HEK293 (cell line): ENCODE results near the gene ZBTB20.
A peak's percentile ranks its signal among the peaks of the same experiment; 100 is the strongest.

Experiments
- CTCF ChIA-PET: fragments of 350-600 bp; formaldehyde crosslinking; extraction: SDS; loops from one replicate; lab custom pipeline; 2021; ENCODE audit warnings: antibody characterized with exemption; lab: Yijun Ruan, JAX
- POLR2A ChIA-PET: fragments of 300-600 bp; formaldehyde crosslinking; extraction: SDS; loops from one replicate; lab custom pipeline; 2020; ENCODE audit warnings: antibody characterized with exemption, inconsistent platforms; lab: Yijun Ruan, JAX
- H3K27ac ChIP-seq: fragments of 200-500 bp; sonication (Bioruptor generic); 2 replicates; pipeline ENCODE4 v1.5.1; 2014; ENCODE audit warnings: low read depth, low read length, control low read depth, inconsistent platforms; ENCODE audit errors: extremely low read depth
- H3K36me3 ChIP-seq, 2 experiments: fragments of 200-500 bp in 1 of 2; sonication (Bioruptor generic) in 1 of 2; 1 replicate in 1 of 2; 2 replicates in 1 of 2; pipeline ENCODE4 v1.5.1; 2014 to 2017; ENCODE audit warnings: inconsistent platforms in 2 of 2, low read length in 2 of 2; ENCODE audit not compliant: control insufficient read depth in 2 of 2, insufficient read depth in 1 of 2
- H3K4me1 ChIP-seq: fragments of 200-500 bp; sonication (Bioruptor generic); 2 replicates; pipeline ENCODE4 v1.5.1; 2014; ENCODE audit warnings: mild to moderate bottlenecking, low read length, inconsistent platforms; ENCODE audit not compliant: control insufficient read depth, insufficient read depth
- H3K4me3 ChIP-seq: 2 replicates; pipeline ENCODE4 v1.5.1; 2011; ENCODE audit warnings: low read depth, mild to moderate bottlenecking, control low read depth, low read length, moderate library complexity
- H3K9me3 ChIP-seq: fragments of 200-500 bp; sonication (Bioruptor generic); 2 replicates; pipeline ENCODE4 v1.5.1; 2014; ENCODE audit warnings: low read depth, low read length, inconsistent platforms; ENCODE audit not compliant: control insufficient read depth, insufficient read depth
- EGR2 ChIP-seq: fragments of 450-650 bp; formaldehyde crosslinking; IDR thresholded peaks from 2 replicates; pipeline ENCODE4 v1.5.1; 2016; ENCODE audit warnings: low read depth, missing biosample characterization, missing genetic modification characterization
- FEZF1 ChIP-seq: fragments of 450-650 bp; formaldehyde crosslinking; IDR thresholded peaks from 2 replicates; pipeline ENCODE4 v1.5.1; 2016; ENCODE audit warnings: missing biosample characterization, missing genetic modification characterization
- ZBTB17 ChIP-seq: fragments of 450-650 bp; formaldehyde crosslinking; IDR thresholded peaks from 2 replicates; pipeline ENCODE4 v1.5.1; 2016; ENCODE audit warnings: missing biosample characterization, missing genetic modification characterization
- ZFP3 ChIP-seq: fragments of 450-650 bp; formaldehyde crosslinking; IDR thresholded peaks from 2 replicates; pipeline ENCODE4 v1.5.1; 2016; ENCODE audit warnings: low read depth, missing biosample characterization, missing genetic modification characterization
- ZFP41 ChIP-seq: fragments of 450-650 bp; formaldehyde crosslinking; IDR thresholded peaks from 2 replicates; pipeline ENCODE4 v1.5.1; 2016; ENCODE audit warnings: missing biosample characterization, missing genetic modification characterization, borderline replicate concordance
- ZNF146 ChIP-seq: fragments of 450-650 bp; formaldehyde crosslinking; IDR thresholded peaks from 2 replicates; pipeline ENCODE4 v1.5.1; 2016; ENCODE audit warnings: missing biosample characterization, missing genetic modification characterization
- ZNF157 ChIP-seq: fragments of 450-650 bp; formaldehyde crosslinking; IDR thresholded peaks from 2 replicates; pipeline ENCODE4 v1.5.1; 2016; ENCODE audit warnings: missing biosample characterization, missing genetic modification characterization
- ZNF169 ChIP-seq: fragments of 450-650 bp; formaldehyde crosslinking; IDR thresholded peaks from 2 replicates; pipeline ENCODE4 v1.5.1; 2016; ENCODE audit warnings: missing biosample characterization, missing genetic modification characterization
- ZNF175 ChIP-seq: fragments of 450-650 bp; formaldehyde crosslinking; IDR thresholded peaks from 2 replicates; pipeline ENCODE4 v1.5.1; 2016; ENCODE audit warnings: missing biosample characterization, missing genetic modification characterization
- ZNF223 ChIP-seq: fragments of 450-650 bp; formaldehyde crosslinking; IDR thresholded peaks from 2 replicates; pipeline ENCODE4 v1.5.1; 2016; ENCODE audit warnings: missing biosample characterization, missing genetic modification characterization
- ZNF366 ChIP-seq: fragments of 450-650 bp; formaldehyde crosslinking; conservative IDR thresholded peaks from 2 replicates; pipeline ENCODE4 v1.5.1; 2016; ENCODE audit warnings: missing biosample characterization, missing genetic modification characterization
- ZNF600 ChIP-seq: fragments of 450-650 bp; formaldehyde crosslinking; IDR thresholded peaks from 2 replicates; pipeline ENCODE4 v1.5.1; 2016; ENCODE audit warnings: missing biosample characterization, missing genetic modification characterization
- ZNF623 ChIP-seq: fragments of 450-650 bp; formaldehyde crosslinking; IDR thresholded peaks from 2 replicates; pipeline ENCODE4 v1.5.1; 2016; ENCODE audit warnings: missing biosample characterization, missing genetic modification characterization
- ZNF654 ChIP-seq: fragments of 450-650 bp; formaldehyde crosslinking; IDR thresholded peaks from 2 replicates; pipeline ENCODE4 v1.5.1; 2016; ENCODE audit warnings: low read depth, missing biosample characterization, missing genetic modification characterization
- ZNF677 ChIP-seq: fragments of 450-650 bp; IDR thresholded peaks from 2 replicates; pipeline ENCODE4 v1.5.0; 2018; ENCODE audit warnings: missing biosample characterization, mild to moderate bottlenecking, missing genetic modification characterization, moderate library complexity
- TF ChIP-seq, protein P1 (sequence below): fragments of 450-650 bp; formaldehyde crosslinking; IDR thresholded peaks from 2 replicates; pipeline ENCODE4 v1.5.1; 2017; ENCODE audit warnings: missing biosample characterization, missing genetic modification characterization

Gene ZBTB20

GRCh38 chr3:114363554-114364202 is 783.4 kb downstream of the ZBTB20 start (continued):
- no peak for TF ChIP-seq ZBTB17 (tag by site-specific recombination)
- no peak for TF ChIP-seq EGR2 (tag by site-specific recombination)

- no peak overlapping the region for H3K27ac ChIP-seq
- POLR2A ChIA-PET, result no interaction called here
- no peaks in the 10 kb centered on the region for H3K9me3 ChIP-seq
- H3K4me3 ChIP-seq, result no peak overlapping the region
- CTCF ChIA-PET, result interaction anchor here (0.7 to 2.6 kb wide), 8 partner anchors 21 to 848 kb away, joined by 3 to 10 read pairs (median 4); no protein-coding TSS in a partner anchor
- H3K36me3 ChIP-seq, result no peaks in the 10 kb centered on the region
- no peaks in the 10 kb centered on the region for H3K4me1 ChIP-seq
- peak; percentile 29; the same call in 1 of the 2 replicates for TF ChIP-seq ZNF654 (tag by site-specific recombination)
- TF ChIP-seq FEZF1 (tag by site-specific recombination), result no peak
Observed at GRCh38 chr3:114362815-114363214, 784.3 kb downstream of the ZBTB20 start.

GRCh38 chr3:114361391-114361790 is 785.7 kb downstream of the ZBTB20 start:
- POLR2A ChIA-PET, result no interaction called here
- H3K36me3 ChIP-seq, result no peaks in the 10 kb centered on the region
- H3K4me1 ChIP-seq, result no peaks in the 10 kb centered on the region
- no peaks in the 10 kb centered on the region for H3K9me3 ChIP-seq
- CTCF ChIA-PET, result no interaction called here
- no peak overlapping the region for H3K4me3 ChIP-seq
- no peak for TF ChIP-seq FEZF1 (tag by site-specific recombination)
- TF ChIP-seq ZNF623 (tag by site-specific recombination), result no peak
- TF ChIP-seq ZNF175 (tag by site-specific recombination), result no peak
- no peak for TF ChIP-seq ZNF146 (tag by site-specific recombination)
- TF ChIP-seq ZNF157, result no peak
- TF ChIP-seq ZNF600 (tag by site-specific recombination), result no peak
- TF ChIP-seq, protein P1, sequence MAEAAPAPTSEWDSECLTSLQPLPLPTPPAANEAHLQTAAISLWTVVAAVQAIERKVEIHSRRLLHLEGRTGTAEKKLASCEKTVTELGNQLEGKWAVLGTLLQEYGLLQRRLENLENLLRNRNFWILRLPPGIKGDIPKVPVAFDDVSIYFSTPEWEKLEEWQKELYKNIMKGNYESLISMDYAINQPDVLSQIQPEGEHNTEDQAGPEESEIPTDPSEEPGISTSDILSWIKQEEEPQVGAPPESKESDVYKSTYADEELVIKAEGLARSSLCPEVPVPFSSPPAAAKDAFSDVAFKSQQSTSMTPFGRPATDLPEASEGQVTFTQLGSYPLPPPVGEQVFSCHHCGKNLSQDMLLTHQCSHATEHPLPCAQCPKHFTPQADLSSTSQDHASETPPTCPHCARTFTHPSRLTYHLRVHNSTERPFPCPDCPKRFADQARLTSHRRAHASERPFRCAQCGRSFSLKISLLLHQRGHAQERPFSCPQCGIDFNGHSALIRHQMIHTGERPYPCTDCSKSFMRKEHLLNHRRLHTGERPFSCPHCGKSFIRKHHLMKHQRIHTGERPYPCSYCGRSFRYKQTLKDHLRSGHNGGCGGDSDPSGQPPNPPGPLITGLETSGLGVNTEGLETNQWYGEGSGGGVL, result no peak
- no peak for TF ChIP-seq ZNF169 (tag by site-specific recombination)
- no peak for TF ChIP-seq ZFP3 (tag by site-specific recombination)
- TF ChIP-seq ZNF366 (tag by site-specific recombination), result no peak
- no peak for TF ChIP-seq ZNF677 (tag by site-specific recombination)
- TF ChIP-seq ZNF223 (tag by site-specific recombination), result no peak
- no peak overlapping the region for H3K27ac ChIP-seq

- no peak overlapping the region for H3K27ac ChIP-seq
- H3K4me1 ChIP-seq, result no peaks in the 10 kb centered on the region
- no peaks in the 10 kb centered on the region for H3K9me3 ChIP-seq
- TF ChIP-seq ZFP41 (tag by site-specific recombination), result no peak
- TF ChIP-seq, all 188 proteins: peak for 0
- CTCF ChIA-PET, result interaction anchor here (1.1 kb wide), 1 partner anchor 63 kb away, joined by 6 read pairs; the partner anchor contains the start of gene TIGIT
- POLR2A ChIA-PET, result no interaction called here
- Histone ChIP-seq H3K36me3 (peaks cover 0 to 4% of the 10 kb centered on the region in 2 experiments; a peak in 1 of 3 replicates), H3K4me3 (no peak overlapping the region)
Observed at GRCh38 chr3:114356525-114356924, 790.6 kb downstream of the ZBTB20 start.
